ENCODE data around the gene CSF2. TPM values are rescaled to one million over a fixed set of nuclear protein-coding genes. Genes with fewer than 3 reads are reported as not detected.

The CSF2 gene
- total RNA-seq, 1 donor from 2014 or later, result not detected

DNA sequence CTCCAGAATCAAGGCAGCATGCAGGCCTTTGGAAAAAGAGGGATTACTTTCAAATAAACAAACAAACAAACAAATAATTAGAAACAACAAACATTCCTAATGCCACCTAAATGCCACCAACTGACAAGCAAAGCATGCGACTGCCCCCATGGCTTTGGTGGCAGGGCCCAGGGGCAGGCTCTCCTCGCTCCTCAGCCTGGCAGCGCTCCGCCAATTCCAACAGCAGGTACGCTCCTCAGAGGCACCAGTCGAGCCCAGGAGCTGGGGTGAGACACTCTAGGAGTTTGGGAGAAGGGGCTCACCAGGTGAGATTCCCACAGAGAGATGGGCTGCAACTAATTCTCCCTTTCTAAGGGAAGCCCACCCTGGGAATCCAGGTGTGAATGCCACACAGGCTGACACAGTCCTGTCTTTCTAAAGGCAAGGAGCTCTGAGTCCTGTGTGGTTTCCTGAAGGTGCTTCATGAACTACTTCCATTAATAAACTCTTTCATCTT is 27.8 kb downstream of the CSF2 start:
- intact Hi-C loops (cut with DNase I), result loop anchor here (5.0 kb wide), 1 partner anchor 1876 kb away; no protein-coding TSS in a partner anchor
- H3K27ac ChIP-seq, result no peak overlapping the region
- H3K36me3 ChIP-seq, result no peaks in the 10 kb centered on the region

DNA sequence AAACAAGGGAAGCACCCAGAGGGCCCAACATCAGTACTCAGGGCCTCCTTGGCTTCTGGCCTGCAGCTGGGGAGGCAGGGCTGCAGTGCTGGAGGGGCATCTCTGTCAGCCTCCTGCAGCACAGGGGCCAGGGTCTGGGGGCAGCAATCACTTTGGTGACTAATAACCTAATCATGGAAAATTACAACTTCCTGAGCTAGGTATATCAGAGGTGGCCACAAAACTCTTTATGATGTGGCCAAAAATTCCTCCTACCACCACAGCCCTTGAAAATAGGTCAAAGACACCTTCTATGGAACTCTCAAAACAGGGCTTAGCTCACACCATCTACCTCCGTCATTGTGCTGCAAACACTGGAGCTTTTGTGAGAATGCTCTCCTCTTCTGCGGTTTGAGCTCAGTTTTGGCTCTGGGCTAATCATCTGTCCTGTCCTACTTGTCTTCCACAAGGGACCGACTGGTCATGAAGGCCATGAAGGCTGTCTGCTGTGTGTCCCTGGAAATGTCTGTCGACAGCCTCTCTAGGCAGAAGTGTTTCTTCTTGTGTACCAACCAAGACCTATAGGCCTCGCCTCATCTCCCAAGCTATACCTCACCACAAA is 28.6 kb downstream of the CSF2 start:
- H3K27ac ChIP-seq, result peak overlapping the region; percentile 53
- no peaks in the 10 kb centered on the region for H3K36me3 ChIP-seq
- DNase-seq (ENCODE audit: extremely low spot score in 2 of 2), result no peak
- no peaks in the 10 kb centered on the region for H3K9me3 ChIP-seq
- no peak overlapping the region for H3K4me3 ChIP-seq
- intact Hi-C loops (cut with DNase I), result loop anchor here (5.0 kb wide), 1 partner anchor 1875 kb away; no protein-coding TSS in a partner anchor
- no peaks in the 10 kb centered on the region for H3K27me3 ChIP-seq
- TF ChIP-seq POLR2AphosphoS5 (IDR thresholded peaks at IDR 0.05; ENCODE audit: insufficient read depth in 1 of 2, low read depth in 1 of 2) (no peak), POLR2A (IDR thresholded peaks at IDR 0.05) (no peak)
- TF ChIP-seq, protein P1, sequence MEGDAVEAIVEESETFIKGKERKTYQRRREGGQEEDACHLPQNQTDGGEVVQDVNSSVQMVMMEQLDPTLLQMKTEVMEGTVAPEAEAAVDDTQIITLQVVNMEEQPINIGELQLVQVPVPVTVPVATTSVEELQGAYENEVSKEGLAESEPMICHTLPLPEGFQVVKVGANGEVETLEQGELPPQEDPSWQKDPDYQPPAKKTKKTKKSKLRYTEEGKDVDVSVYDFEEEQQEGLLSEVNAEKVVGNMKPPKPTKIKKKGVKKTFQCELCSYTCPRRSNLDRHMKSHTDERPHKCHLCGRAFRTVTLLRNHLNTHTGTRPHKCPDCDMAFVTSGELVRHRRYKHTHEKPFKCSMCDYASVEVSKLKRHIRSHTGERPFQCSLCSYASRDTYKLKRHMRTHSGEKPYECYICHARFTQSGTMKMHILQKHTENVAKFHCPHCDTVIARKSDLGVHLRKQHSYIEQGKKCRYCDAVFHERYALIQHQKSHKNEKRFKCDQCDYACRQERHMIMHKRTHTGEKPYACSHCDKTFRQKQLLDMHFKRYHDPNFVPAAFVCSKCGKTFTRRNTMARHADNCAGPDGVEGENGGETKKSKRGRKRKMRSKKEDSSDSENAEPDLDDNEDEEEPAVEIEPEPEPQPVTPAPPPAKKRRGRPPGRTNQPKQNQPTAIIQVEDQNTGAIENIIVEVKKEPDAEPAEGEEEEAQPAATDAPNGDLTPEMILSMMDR (IDR thresholded peaks at IDR 0.05), result no peak
- H3K4me1 ChIP-seq, result peaks cover 16% of the 10 kb centered on the region

More for the DNA sequence above, 27.8 kb downstream of the CSF2 start:
- H3K27me3 ChIP-seq, result no peaks in the 10 kb centered on the region
- peaks cover 16% of the 10 kb centered on the region for H3K4me1 ChIP-seq
- TF ChIP-seq, protein P1 (IDR thresholded peaks at IDR 0.05), result no peak
- TF ChIP-seq POLR2A (IDR thresholded peaks at IDR 0.05) (no peak), POLR2AphosphoS5 (IDR thresholded peaks at IDR 0.05; ENCODE audit: insufficient read depth in 1 of 2, low read depth in 1 of 2) (no peak)
- no peak for DNase-seq (ENCODE audit: extremely low spot score in 2 of 2)
- no peaks in the 10 kb centered on the region for H3K9me3 ChIP-seq
- H3K4me3 ChIP-seq, result no peak overlapping the region

DNA sequence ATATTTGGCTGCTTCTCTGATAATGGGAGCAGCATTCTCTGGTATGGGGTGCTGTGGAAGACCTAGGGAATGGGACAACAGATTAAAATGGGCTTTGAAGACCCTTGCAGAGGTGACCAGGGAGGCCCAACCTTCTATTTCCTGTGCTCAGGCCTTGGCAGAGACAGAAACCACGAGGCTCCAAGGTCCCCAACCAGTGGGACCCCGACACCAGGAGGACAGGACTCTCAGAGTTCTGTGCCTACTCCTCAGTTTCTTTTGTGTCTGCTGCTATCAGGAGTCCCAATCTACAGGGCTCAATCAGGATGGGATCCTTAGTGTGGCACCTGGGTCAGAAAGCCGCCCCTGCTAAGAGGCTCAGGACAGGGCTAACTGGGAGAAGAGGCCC is 29.3 kb downstream of the CSF2 start:
- Histone ChIP-seq H3K27me3 (no peaks in the 10 kb centered on the region), H3K4me1 (peaks cover 16% of the 10 kb centered on the region), H3K9me3 (no peaks in the 10 kb centered on the region), H3K36me3 (no peaks in the 10 kb centered on the region), H3K4me3 (no peak overlapping the region), H3K27ac (peak overlapping the region; percentile 53)
- intact Hi-C loops (cut with DNase I), result loop anchor here (5.0 kb wide), 1 partner anchor 1874 kb away; no protein-coding TSS in a partner anchor
- TF ChIP-seq POLR2A (IDR thresholded peaks at IDR 0.05) (no peak), POLR2AphosphoS5 (IDR thresholded peaks at IDR 0.05; ENCODE audit: insufficient read depth in 1 of 2, low read depth in 1 of 2) (no peak)
- TF ChIP-seq, protein P1 (IDR thresholded peaks at IDR 0.05), result no peak
- DNase-seq (ENCODE audit: extremely low spot score in 2 of 2), result peak in 1 of 2 donors; percentile 70

DNA sequence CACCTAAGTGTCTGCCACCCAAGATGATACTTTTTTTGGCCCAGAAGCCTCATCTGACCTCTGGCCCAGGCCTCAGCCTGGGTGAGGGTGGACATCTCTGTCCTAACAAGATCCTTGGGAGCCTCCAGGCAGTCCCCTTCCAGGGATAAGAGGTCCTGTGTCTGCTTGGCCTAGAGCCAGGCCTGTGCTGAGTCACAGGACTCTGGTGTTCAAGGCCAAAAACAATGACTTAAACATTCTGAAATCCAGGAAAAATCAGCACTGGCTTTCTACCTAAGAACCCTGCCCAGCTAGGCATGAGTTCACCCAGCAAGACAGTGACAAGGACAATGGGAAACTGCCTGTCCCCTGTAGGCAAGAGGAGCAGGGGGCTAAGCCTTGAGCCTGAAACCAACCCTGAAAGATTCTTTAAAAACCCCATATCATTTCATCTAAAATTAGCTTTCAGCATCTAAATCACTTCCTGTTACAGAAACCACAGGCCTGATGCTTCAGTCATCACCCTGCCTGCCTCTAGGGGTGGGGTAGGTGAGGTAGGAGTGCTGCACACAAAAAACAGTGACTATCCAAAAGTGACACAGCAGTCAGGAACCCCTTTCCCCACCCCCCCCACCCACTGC is 29.9 kb downstream of the CSF2 start:
- TF ChIP-seq POLR2AphosphoS5 (IDR thresholded peaks at IDR 0.05; ENCODE audit: insufficient read depth in 1 of 2, low read depth in 1 of 2), result no peak
- peak in 1 of 2 donors; percentile 83 for DNase-seq (ENCODE audit: extremely low spot score in 2 of 2)

DNA sequence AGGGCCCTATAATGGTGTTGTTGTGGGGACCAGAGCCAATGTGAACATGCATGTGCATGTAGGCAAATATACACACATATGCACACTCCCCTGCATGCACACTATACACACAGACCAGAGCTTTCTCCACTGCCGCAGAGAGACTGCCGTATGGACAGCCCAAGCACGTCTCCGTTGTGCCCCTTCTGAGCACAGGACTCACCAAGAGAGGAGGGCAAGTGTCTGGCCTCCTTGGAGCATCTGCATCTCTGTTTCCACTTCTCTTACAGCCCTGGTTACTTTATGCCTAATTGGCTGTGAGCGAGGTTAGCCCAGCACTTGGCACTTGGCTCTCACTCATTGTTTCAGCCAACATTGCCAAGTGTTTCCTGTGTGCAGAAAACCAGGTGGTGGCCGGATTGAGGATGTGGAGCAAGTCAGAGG is 30.4 kb downstream of the CSF2 start:
- intact Hi-C loops (cut with DNase I), result loop anchor here (5.0 kb wide), 1 partner anchor 1873 kb away; no protein-coding TSS in a partner anchor
- peaks cover 16% of the 10 kb centered on the region for H3K4me1 ChIP-seq
- DNase-seq (ENCODE audit: extremely low spot score in 2 of 2), result no peak
- peak overlapping the region; percentile 53 for H3K27ac ChIP-seq
- no peak for TF ChIP-seq POLR2A (IDR thresholded peaks at IDR 0.05)
- TF ChIP-seq, protein P1 (IDR thresholded peaks at IDR 0.05), result no peak
- no peak for TF ChIP-seq POLR2AphosphoS5 (IDR thresholded peaks at IDR 0.05; ENCODE audit: insufficient read depth in 1 of 2, low read depth in 1 of 2)
- no peak overlapping the region for H3K4me3 ChIP-seq
- no peaks in the 10 kb centered on the region for H3K9me3 ChIP-seq
- no peaks in the 10 kb centered on the region for H3K36me3 ChIP-seq
- no peaks in the 10 kb centered on the region for H3K27me3 ChIP-seq

More for the DNA sequence above, 29.9 kb downstream of the CSF2 start:
- intact Hi-C loops (cut with DNase I), result loop anchor here (5.0 kb wide), 1 partner anchor 1874 kb away; no protein-coding TSS in a partner anchor
- no peaks in the 10 kb centered on the region for H3K36me3 ChIP-seq
- H3K27ac ChIP-seq, result peak overlapping the region; percentile 53
- H3K4me1 ChIP-seq, result peaks cover 16% of the 10 kb centered on the region
- no peaks in the 10 kb centered on the region for H3K27me3 ChIP-seq
- H3K4me3 ChIP-seq, result no peak overlapping the region
- H3K9me3 ChIP-seq, result no peaks in the 10 kb centered on the region
